ENCODE results near the gene AFF1. TPM values are rescaled to one million over a fixed set of nuclear protein-coding genes. Genes with fewer than 3 reads are reported as not detected.

Gene AFF1
- total and polyA plus RNA-seq, 2 of the 4 experiments (the other 2 are of a cell fraction): 7.0 to 9.6 TPM

DNA sequence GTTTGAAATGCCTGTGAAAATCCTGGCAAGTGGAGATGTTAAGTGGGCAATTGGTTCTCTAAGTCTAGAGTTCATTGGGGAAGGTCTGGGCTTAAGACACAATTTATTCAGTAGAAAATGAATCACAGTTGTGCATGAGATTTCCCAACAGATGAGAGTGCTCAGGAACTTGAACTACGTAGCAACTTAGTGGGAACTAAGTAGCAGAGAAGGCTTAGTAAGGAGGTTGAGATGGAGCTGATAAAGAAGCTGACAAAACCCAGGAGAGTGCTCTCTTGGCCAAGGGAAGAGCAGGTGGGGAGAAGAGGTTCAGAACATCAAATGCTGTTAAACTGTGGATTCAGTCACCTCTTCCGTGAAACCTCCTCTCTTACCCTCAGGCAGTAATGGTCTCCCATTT is 33.0 kb downstream of the AFF1 start:
- BruUV-seq (replicated peaks): no TSS peak
- H3K36me3 ChIP-seq (ENCODE audit: control insufficient read depth, insufficient read depth, low read length): no peaks in the 10 kb centered on the region
- no peak overlapping the region for H2AFZ ChIP-seq (replicated peaks; ENCODE audit: low read length, poor library complexity)
- 100% methylated on average over 1 of the region's 2 CpGs; no CpG with 5 or more reads in 1 of the 2 experiments for WGBS, 2 experiments (ENCODE audit: extremely low coverage in 2 of 2, insufficient read length in 1 of 2)
- no peak overlapping the region for H3K56ac ChIP-seq (ENCODE audit: extremely low read depth, insufficient read depth, low read length)
- H3K18ac ChIP-seq (ENCODE audit: low read depth, low read length): no peak overlapping the region
- ChIA-PET POLR2A (ENCODE audit: unreplicated experiment) (no interaction called here), CTCF (no interaction called here)
- H3K4me2 ChIP-seq (ENCODE audit: low read depth, low read length): no peak overlapping the region
- H2BK15ac ChIP-seq (ENCODE audit: low read depth, low read length): no peak overlapping the region
- in situ Hi-C loops (cut with MboI; ENCODE audit: low sequenced_read_pairs): no loop called here
- dilution Hi-C loops (cut with HindIII; ENCODE audit: low sequenced_read_pairs, unreplicated experiment): no loop called here
- no peaks in the 10 kb centered on the region for H3K4me1 ChIP-seq (ENCODE audit: control insufficient read depth, insufficient read depth, low read length)
- H2BK5ac ChIP-seq (ENCODE audit: low read depth, low read length, poor library complexity, severe bottlenecking): no peak overlapping the region
- H3K9me3 ChIP-seq (ENCODE audit: control insufficient read depth, insufficient read depth, low read length): no peaks in the 10 kb centered on the region
- no peak overlapping the region for H2AK9ac ChIP-seq (replicated peaks; ENCODE audit: low read depth, low read length, poor library complexity)
- H3K9ac ChIP-seq (ENCODE audit: low read depth, low read length): no peak overlapping the region
- intact Hi-C loops (cut with micrococcal nuclease): no loop called here
- H2BK120ac ChIP-seq (ENCODE audit: low read depth, low read length): no peak overlapping the region
- no peak overlapping the region for H3K4ac ChIP-seq (ENCODE audit: low read depth, low read length)
- no peak overlapping the region for H2BK20ac ChIP-seq (ENCODE audit: low read depth, low read length)
- DNase-seq (peak; percentile 48), ATAC-seq (ENCODE audit: low read depth) (no peak)
- H3K27ac ChIP-seq (ENCODE audit: insufficient read depth, low read length): no peak overlapping the region
- no peak overlapping the region for H3K14ac ChIP-seq (replicated peaks; ENCODE audit: low read depth, low read length)
- TF ChIP-seq CEBPB (IDR thresholded peaks at IDR 0.05; ENCODE audit: low read depth, low read length): peak; percentile 17; the same call in 1 of the 2 replicates
- no peak for TF ChIP-seq RCOR1 (IDR thresholded peaks at IDR 0.05; ENCODE audit: insufficient replicate concordance, low read length)
- TF ChIP-seq MAFK (IDR thresholded peaks at IDR 0.05; ENCODE audit: low read depth, low read length): no peak
- TF ChIP-seq BHLHE40 (IDR thresholded peaks at IDR 0.05; ENCODE audit: low read depth, low read length): no peak
- TF ChIP-seq RAD21 (IDR thresholded peaks at IDR 0.05; ENCODE audit: low read length): no peak
- TF ChIP-seq NFE2L2 (IDR thresholded peaks at IDR 0.05; ENCODE audit: low read depth, low read length): no peak
- TF ChIP-seq MAZ (IDR thresholded peaks at IDR 0.05; ENCODE audit: borderline replicate concordance, low read depth, low read length): no peak
- peaks cover 2% of the 10 kb centered on the region; the same call in 1 of the 2 replicates for H3K9me1 ChIP-seq (ENCODE audit: insufficient read depth, low read length)
- no peak overlapping the region for H4K5ac ChIP-seq (ENCODE audit: low read depth, low read length)
- H4K8ac ChIP-seq (ENCODE audit: low read depth in 2 of 2, low read length in 2 of 2): no peak overlapping the region
- H3K79me1 ChIP-seq (ENCODE audit: low read depth in 1 of 2, low read length in 2 of 2): peaks cover 22 to 29% of the 10 kb centered on the region in 2 experiments
- no peaks in the 10 kb centered on the region for H4K20me1 ChIP-seq (ENCODE audit: insufficient read depth, low read length)
- H3K27me3 ChIP-seq (ENCODE audit: control insufficient read depth, insufficient read depth, low read length): no peaks in the 10 kb centered on the region
- H3K4me3 ChIP-seq (ENCODE audit: insufficient read depth, low read depth, low read length): no peak overlapping the region
- H3K23ac ChIP-seq (ENCODE audit: low read depth, low read length): no peak overlapping the region
- no peak overlapping the region for H4K91ac ChIP-seq (ENCODE audit: insufficient read depth, low read depth, low read length)
- no peak overlapping the region for H2AK5ac ChIP-seq (ENCODE audit: low read depth, low read length)

All from IMR-90 (cell line).